RKO (cell line): ENCODE measurements around the gene FAM234A.
"Not testable (repeated sequence)": the region's sequence is repeated elsewhere in the genome, so short reads cannot be mapped to it uniquely, and the experiment has no call there.

Experiments
- DNase-seq: peaks from one replicate; pipeline ENCODE4 v3.0.0-alpha.2; 2016; ENCODE audit warnings: low spot score

Gene FAM234A

GRCh38 chr16:265002-265529, 30.4 kb downstream of the FAM234A start:
- no peak for DNase-seq

- DNase-seq = no peak
Observed at GRCh38 chr16:265711-266110, 31.1 kb downstream of the FAM234A start.

GRCh38 chr16:266258-267164, 31.9 kb downstream of the FAM234A start:
- no peak for DNase-seq

- not testable (repeated sequence) for DNase-seq
Observed at GRCh38 chr16:267562-267961, 32.9 kb downstream of the FAM234A start.

GRCh38 chr16:268141-269053, 33.8 kb downstream of the FAM234A start:
- no peak for DNase-seq

- no peak for DNase-seq
Observed at GRCh38 chr16:269061-269796, 34.6 kb downstream of the FAM234A start.

GRCh38 chr16:270381-271255, 36.0 kb downstream of the FAM234A start:
- DNase-seq = no peak

- no peak for DNase-seq
Observed at GRCh38 chr16:272633-273546, 38.3 kb downstream of the FAM234A start.

- no peak for DNase-seq
Observed at GRCh38 chr16:273547-274421, 39.2 kb downstream of the FAM234A start.

GRCh38 chr16:275041-275641, 40.5 kb downstream of the FAM234A start:
- DNase-seq = peak; percentile 55

- DNase-seq = no peak
Observed at GRCh38 chr16:275786-276232, 41.2 kb downstream of the FAM234A start, which contains the start of gene RGS11. RGS11 (minus strand) TSS chr16:275944; CDS start chr16:275911, 33 bp downstream.

GRCh38 chr16:276426-277077, 41.9 kb downstream of the FAM234A start:
- peak; percentile 9 for DNase-seq

- peak; percentile 53 for DNase-seq
Observed at GRCh38 chr16:278863-279366, 44.3 kb downstream of the FAM234A start.

GRCh38 chr16:279531-279930, 44.9 kb downstream of the FAM234A start:
- DNase-seq = no peak

- DNase-seq = no peak
Observed at GRCh38 chr16:280005-280460, 45.4 kb downstream of the FAM234A start.

- DNase-seq = no peak
Observed at GRCh38 chr16:280552-280951, 45.9 kb downstream of the FAM234A start, which contains the start of gene ARHGDIG. ARHGDIG (plus strand) TSS chr16:280591; CDS start chr16:280681, 90 bp downstream.
